Retinal pigment epithelial cell (primary cell): ENCODE measurements around the gene GAREM1.

Source experiments
- DNase-seq: peaks from one replicate; pipeline ENCODE4 v3.0.0-alpha.2; 2010; ENCODE audit warnings: low read depth
- H3K4me3 ChIP-seq: 2 replicates; pipeline ENCODE4 v1.5.1; 2011; ENCODE audit warnings: mild to moderate bottlenecking, low read length, control low read depth, moderate library complexity
- TF ChIP-seq, protein P1 (sequence below): conservative IDR thresholded peaks from 2 replicates; pipeline ENCODE4 v1.5.1; 2011; ENCODE audit warnings: low read depth, low read length, control low read depth, inconsistent platforms

Gene GAREM1

DNA sequence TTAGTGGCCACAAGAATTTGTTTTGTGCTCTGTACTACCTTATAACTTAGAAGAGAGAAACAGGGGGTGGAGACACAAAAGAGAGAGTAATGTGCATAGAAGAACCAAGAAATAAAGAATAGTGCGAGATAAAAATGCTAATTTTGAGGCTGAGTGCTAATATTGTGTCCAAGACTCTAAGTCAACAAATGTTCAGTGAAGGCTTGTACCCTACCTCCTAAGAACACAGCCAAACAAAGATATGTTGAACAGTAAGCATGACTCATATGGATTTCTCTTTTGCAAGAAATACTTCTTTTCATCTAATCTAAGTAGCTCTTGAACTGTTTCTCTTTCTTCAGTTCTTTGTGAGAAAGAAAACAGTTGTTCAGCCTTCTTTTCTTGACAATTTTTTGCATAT, 45.2 kb downstream of the GAREM1 start:
- no peak for DNase-seq
- TF ChIP-seq, protein P1, sequence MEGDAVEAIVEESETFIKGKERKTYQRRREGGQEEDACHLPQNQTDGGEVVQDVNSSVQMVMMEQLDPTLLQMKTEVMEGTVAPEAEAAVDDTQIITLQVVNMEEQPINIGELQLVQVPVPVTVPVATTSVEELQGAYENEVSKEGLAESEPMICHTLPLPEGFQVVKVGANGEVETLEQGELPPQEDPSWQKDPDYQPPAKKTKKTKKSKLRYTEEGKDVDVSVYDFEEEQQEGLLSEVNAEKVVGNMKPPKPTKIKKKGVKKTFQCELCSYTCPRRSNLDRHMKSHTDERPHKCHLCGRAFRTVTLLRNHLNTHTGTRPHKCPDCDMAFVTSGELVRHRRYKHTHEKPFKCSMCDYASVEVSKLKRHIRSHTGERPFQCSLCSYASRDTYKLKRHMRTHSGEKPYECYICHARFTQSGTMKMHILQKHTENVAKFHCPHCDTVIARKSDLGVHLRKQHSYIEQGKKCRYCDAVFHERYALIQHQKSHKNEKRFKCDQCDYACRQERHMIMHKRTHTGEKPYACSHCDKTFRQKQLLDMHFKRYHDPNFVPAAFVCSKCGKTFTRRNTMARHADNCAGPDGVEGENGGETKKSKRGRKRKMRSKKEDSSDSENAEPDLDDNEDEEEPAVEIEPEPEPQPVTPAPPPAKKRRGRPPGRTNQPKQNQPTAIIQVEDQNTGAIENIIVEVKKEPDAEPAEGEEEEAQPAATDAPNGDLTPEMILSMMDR: no peak
- H3K4me3 ChIP-seq: no peak overlapping the region

DNA sequence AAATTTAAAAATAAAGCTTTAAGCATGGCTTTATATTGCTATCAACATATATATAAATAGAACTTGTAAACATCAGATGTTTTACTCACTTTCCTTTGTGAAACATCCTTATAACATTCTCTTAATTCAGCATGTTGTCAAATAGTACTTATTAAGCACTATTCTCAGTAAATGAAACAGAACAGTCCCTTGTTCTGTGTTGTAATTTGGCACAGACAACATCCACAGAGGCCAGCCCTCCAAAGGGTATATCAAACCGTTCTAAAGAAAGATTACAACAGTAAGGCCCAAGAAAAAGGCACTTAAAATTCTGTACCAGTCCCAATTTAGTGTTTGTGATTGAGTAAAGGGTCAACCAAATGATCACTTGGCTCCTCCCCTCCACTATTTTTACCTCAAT, 46.0 kb downstream of the GAREM1 start:
- TF ChIP-seq, protein P1: no peak
- no peak overlapping the region for H3K4me3 ChIP-seq
- DNase-seq: no peak

DNA sequence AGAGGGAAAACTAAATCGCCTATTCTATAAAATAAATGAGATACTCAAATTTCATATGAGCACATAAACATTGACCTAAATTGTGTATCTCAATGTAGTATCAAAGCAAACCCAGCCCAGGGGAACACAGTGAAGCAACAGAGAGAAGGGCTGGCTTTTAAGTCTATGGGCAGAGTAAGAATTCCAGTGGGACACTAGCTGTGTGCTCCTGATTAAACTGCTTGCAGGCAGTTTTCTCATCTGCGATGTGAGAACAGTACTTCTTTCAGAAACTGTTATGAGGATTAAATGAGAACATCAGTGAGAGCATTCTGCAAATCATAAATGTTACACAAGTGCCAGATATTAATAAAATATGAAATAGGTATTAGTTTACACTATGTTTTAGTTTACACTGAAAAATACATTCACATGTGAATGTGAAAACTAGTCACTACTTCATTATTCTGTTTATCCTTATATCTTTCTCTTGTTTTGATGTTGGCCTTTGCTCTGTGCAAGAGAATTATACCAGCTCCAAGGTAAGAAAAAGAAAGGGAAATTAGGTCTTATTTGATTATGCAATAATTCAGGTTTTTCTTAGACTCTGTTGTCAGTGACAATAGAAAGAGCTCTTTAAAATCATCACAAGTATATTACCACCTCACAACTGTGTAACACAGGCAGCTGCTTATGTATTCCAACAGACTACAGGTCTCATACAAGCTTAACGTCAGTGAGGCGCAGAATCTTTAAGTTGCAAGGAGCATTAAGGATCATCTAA, 47.5 kb downstream of the GAREM1 start:
- no peak for DNase-seq
- TF ChIP-seq, protein P1: no peak
- no peak overlapping the region for H3K4me3 ChIP-seq

DNA sequence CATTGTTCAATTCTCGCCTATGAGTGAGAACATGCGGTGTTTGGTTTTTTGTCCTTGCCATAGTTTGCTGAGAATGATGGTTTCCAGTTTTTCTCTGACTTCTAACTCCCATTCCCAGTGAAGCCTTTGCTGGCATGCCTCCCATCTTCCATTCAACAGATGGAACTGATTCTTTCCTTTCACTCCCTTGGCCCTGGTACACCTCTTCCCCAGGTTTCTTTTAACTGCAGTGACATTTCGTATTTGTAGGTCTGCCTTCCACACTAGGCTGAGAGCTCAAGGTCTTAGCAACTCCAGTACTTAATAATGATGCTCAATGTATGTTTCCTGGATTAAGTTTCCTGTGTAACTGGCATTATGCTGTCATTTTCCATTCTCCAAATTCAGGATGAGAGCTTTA, 48.5 kb downstream of the GAREM1 start:
- TF ChIP-seq, protein P1: no peak
- DNase-seq: no peak
- H3K4me3 ChIP-seq: no peak overlapping the region

DNA sequence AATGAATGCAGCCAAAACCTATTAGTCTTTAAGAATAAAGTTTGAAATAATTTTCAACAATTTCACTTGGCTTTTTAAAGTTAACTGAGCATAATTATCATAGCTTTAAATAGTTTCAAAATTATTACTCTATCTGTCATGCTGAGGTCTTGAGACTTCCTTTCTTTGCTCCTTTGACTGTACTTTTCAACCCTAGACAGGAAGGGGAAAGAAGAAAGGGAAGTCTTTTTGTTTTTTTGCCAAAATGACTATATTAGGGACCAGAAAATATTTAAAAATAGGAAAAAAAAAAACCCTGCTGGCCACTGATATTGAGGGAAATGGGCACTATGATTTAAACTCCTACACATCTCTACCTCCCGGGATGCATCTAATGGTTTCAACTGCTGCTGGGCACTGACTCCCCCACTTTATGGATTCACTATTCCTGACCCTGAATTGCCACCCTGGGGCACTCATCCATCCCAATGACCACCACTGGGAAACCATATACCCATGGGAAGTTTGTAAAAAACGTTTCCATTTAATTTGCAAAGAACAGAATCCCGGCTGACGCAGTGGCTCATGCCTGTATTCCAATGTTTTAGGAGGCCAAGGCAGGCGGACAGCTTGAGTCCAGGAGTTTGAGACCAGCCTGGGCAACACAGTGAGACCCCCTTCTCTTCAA, 50.5 kb downstream of the GAREM1 start:
- DNase-seq: no peak
- H3K4me3 ChIP-seq: no peak overlapping the region
- TF ChIP-seq, protein P1: no peak

DNA sequence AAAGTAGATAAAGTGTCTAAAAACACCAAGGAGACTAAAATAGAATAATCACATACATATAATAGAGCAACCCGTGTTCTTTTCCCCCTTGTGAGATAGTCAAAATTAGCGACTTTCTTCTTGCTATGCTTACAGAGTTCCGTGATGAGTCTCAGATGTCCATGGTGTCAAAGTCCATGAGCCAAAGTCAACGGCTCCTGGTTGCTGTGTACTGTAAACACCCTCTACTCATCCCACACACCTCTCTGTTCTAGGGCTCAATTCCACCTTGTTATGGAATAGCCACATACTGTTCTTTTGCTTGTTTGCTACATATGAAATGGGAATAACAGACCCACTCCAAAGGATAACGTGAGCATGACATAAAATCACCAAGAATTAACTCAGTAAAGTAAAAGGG, 52.5 kb downstream of the GAREM1 start:
- TF ChIP-seq, protein P1: no peak
- DNase-seq: no peak
- no peak overlapping the region for H3K4me3 ChIP-seq

DNA sequence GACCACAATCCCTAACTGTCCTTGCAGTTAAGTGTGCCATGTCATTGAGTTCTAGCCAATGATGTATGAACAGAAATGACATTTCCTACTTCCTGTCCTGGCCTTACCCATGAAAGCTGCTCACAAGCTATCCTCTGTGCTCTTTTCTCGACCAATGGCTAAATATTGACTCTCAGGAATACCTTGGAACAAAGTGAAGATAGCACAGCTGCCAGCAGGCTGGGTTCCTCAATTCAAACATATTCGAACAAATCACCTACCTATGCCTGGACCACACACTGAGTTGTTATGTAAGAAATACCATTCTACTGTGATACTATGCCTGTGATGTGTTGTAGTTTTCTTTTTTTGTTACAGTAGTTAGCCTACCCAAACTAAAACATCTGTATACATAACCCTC, 65.1 kb downstream of the GAREM1 start:
- TF ChIP-seq, protein P1: no peak
- DNase-seq: no peak
- no peak overlapping the region for H3K4me3 ChIP-seq
